ENCODE measurements around the gene UVSSA.
"Not testable (repeated sequence)": the region's sequence is repeated elsewhere in the genome, so short reads cannot be mapped to it uniquely, and the experiment has no call there.

Gene UVSSA

GRCh38 chr4:1364748-1365147, 17.7 kb downstream of the UVSSA start:
- DNase-seq (ENCODE audit: low read depth): no peak

GRCh38 chr4:1365271-1366178, 18.5 kb downstream of the UVSSA start:
- DNase-seq (ENCODE audit: low read depth): no peak

- DNase-seq (ENCODE audit: low read depth): no peak
These were observed 19.6 kb downstream of the UVSSA start for GRCh38 chr4:1366371-1367229.

- no peak for DNase-seq (ENCODE audit: low read depth)
These were observed 20.4 kb downstream of the UVSSA start for GRCh38 chr4:1367230-1367935.

GRCh38 chr4:1367936-1368289, 20.9 kb downstream of the UVSSA start:
- DNase-seq (ENCODE audit: low read depth): no peak

- no peak for DNase-seq (ENCODE audit: low read depth)
These were observed 21.5 kb downstream of the UVSSA start for GRCh38 chr4:1368421-1369090.

- no peak for DNase-seq (ENCODE audit: low read depth)
These were observed 22.1 kb downstream of the UVSSA start for GRCh38 chr4:1369091-1369450.

- DNase-seq (ENCODE audit: low read depth): no peak
These were observed 22.6 kb downstream of the UVSSA start for GRCh38 chr4:1369479-1370079.

- no peak for DNase-seq (ENCODE audit: low read depth)
These were observed 23.5 kb downstream of the UVSSA start for GRCh38 chr4:1370321-1371124.

GRCh38 chr4:1371176-1372165, 24.5 kb downstream of the UVSSA start:
- DNase-seq (ENCODE audit: low read depth): no peak

- DNase-seq (ENCODE audit: low read depth): not testable (repeated sequence)
These were observed 25.6 kb downstream of the UVSSA start for GRCh38 chr4:1372576-1372975.

- DNase-seq (ENCODE audit: low read depth): no peak
These were observed 27.1 kb downstream of the UVSSA start for GRCh38 chr4:1373892-1374705.

- DNase-seq (ENCODE audit: low read depth): no peak
These were observed 27.7 kb downstream of the UVSSA start for GRCh38 chr4:1374706-1375045.

- DNase-seq (ENCODE audit: low read depth): no peak
These were observed 28.2 kb downstream of the UVSSA start for GRCh38 chr4:1375051-1375721.

GRCh38 chr4:1375761-1376322, 28.8 kb downstream of the UVSSA start:
- DNase-seq (ENCODE audit: low read depth): no peak

GRCh38 chr4:1376391-1376840, 29.4 kb downstream of the UVSSA start:
- DNase-seq (ENCODE audit: low read depth): no peak

GRCh38 chr4:1376841-1377605, 30.0 kb downstream of the UVSSA start:
- DNase-seq (ENCODE audit: low read depth): no peak

Data from CMK (cell line).